K562 (cell line): ENCODE results near the gene CRYBB1. TPM values are rescaled to one million over a fixed set of nuclear protein-coding genes. Genes with fewer than 3 reads are reported as not detected.

Experiments
- ATAC-seq: fragments of 200-7000 bp; cut with Tn5 transposase; 3 replicates; pipeline ENCODE4 v1.9.1; 2020; ENCODE audit warnings: moderate library complexity
- BruUV-seq: library from RNA; stranded (reverse); fragments of 400-500 nt; replicated peaks from 2 replicates; lab custom pipeline; 2021; lab: Mats Ljungman, UMichigan
- CTCF ChIA-PET: fragments of 300-600 bp; formaldehyde crosslinking; extraction: SDS; loops from one replicate; lab custom pipeline; 2021; ENCODE audit warnings: low intra/inter-chr PET ratio; lab: Yijun Ruan, JAX
- POLR2A ChIA-PET: fragments of 300-600, 350-650 bp; sonication (Branson Sonifier 250); formaldehyde crosslinking; extraction: SDS; loops from one replicate; lab custom pipeline; 2021; ENCODE audit warnings: antibody characterized with exemption, inconsistent platforms; lab: Yijun Ruan, JAX
- DNase-seq, 4 experiments: peaks; one replicate each; pipeline versions ENCODE4 v3.0.0 to v3.0.0-alpha.2; 2011 to 2018; ENCODE audit warnings: low spot score in 3 of 4, mixed read lengths in 3 of 4; ENCODE audit errors: extremely low read depth in 1 of 4
- FAIRE-seq: peaks from 2 replicates; lab custom pipeline; 2011; peaks lifted over from hg19 to GRCh38; lab: Jason Lieb, UNC
- H2AFZ ChIP-seq: 2 replicates; pipeline ENCODE4 v1.6.0; 2011; ENCODE audit warnings: low read depth, low read length, control low read depth, inconsistent platforms
- H3K27ac ChIP-seq: fragments of 200-600 bp; 3 replicates; pipeline ENCODE4 v1.8.0; 2011; ENCODE audit warnings: low read depth, mild to moderate bottlenecking, control low read depth, inconsistent platforms, low read length, moderate library complexity, mixed read lengths; ENCODE audit errors: extremely low read depth
- H3K27me3 ChIP-seq, 2 experiments: fragments of 300-600 bp in 1 of 2; 2 replicates in 1 of 2; 3 replicates in 1 of 2; pipeline versions ENCODE4 v1.6.0 to v1.8.0; 2011; ENCODE audit warnings: inconsistent platforms in 2 of 2, low read length in 2 of 2, mild to moderate bottlenecking in 1 of 2, mixed read lengths in 1 of 2, moderate library complexity in 1 of 2; ENCODE audit not compliant: control insufficient read depth in 2 of 2, insufficient read depth in 2 of 2
- H3K36me3 ChIP-seq: fragments of 300-600 bp; 3 replicates; pipeline ENCODE4 v1.8.0; 2011; ENCODE audit warnings: mild to moderate bottlenecking, low read length, inconsistent platforms; ENCODE audit not compliant: control insufficient read depth, insufficient read depth
- H3K4me1 ChIP-seq, 2 experiments: fragments of 200-600 bp in 1 of 2; replicated peaks in 1 of 2; 2 replicates in 1 of 2; 3 replicates in 1 of 2; pipeline versions ENCODE4 v1.5.1 to v1.8.0; 2011; ENCODE audit warnings: inconsistent platforms in 2 of 2, low read length in 2 of 2, mild to moderate bottlenecking in 1 of 2, mixed read lengths in 1 of 2, moderate library complexity in 1 of 2; ENCODE audit not compliant: control insufficient read depth in 2 of 2, insufficient read depth in 2 of 2
- H3K4me2 ChIP-seq: 2 replicates; pipeline ENCODE4 v1.6.1; 2011; ENCODE audit warnings: low read length, control low read depth, inconsistent platforms, mixed read lengths; ENCODE audit not compliant: insufficient read depth
- H3K4me3 ChIP-seq: fragments of 200-600 bp; sonication (generic), shearing (Covaris generic); 2 replicates; pipeline ENCODE4 v1.5.1; 2016; ENCODE audit warnings: control low read depth, inconsistent platforms
- H3K79me2 ChIP-seq: fragments of 200-600 bp; 3 replicates; pipeline ENCODE4 v1.8.0; 2011; ENCODE audit warnings: low read length, inconsistent platforms; ENCODE audit not compliant: control insufficient read depth, insufficient read depth
- H3K9ac ChIP-seq, 2 experiments: 2 replicates each; pipeline versions ENCODE4 v1.6.0 to v1.6.1; 2011; ENCODE audit warnings: low read depth in 2 of 2, low read length in 2 of 2, control low read depth in 1 of 2, inconsistent platforms in 1 of 2, mild to moderate bottlenecking in 1 of 2, mixed read lengths in 1 of 2; ENCODE audit not compliant: insufficient read depth in 1 of 2
- H3K9me1 ChIP-seq: one replicate; pipeline ENCODE4 v1.6.0; 2011; ENCODE audit warnings: inconsistent platforms, mild to moderate bottlenecking, low read length, moderate library complexity; ENCODE audit not compliant: control insufficient read depth, insufficient read depth
- H3K9me3 ChIP-seq: replicated peaks from 2 replicates; pipeline ENCODE4 v1.5.1; 2011; ENCODE audit warnings: low read depth, low read length, inconsistent platforms; ENCODE audit not compliant: control insufficient read depth, insufficient read depth
- H4K20me1 ChIP-seq: replicated peaks from 2 replicates; pipeline ENCODE4 v1.6.1; 2011; ENCODE audit warnings: low read length, inconsistent platforms, mixed read lengths; ENCODE audit not compliant: control insufficient read depth, insufficient read depth
- BCOR ChIP-seq: fragments of 450-650 bp; IDR thresholded peaks from 2 replicates; pipeline ENCODE4 v1.6.1; 2016
- DPF2 ChIP-seq: fragments of 450-650 bp; IDR thresholded peaks from 2 replicates; pipeline ENCODE4 v1.6.1; 2016
- ESRRA ChIP-seq: fragments of 450-650 bp; IDR thresholded peaks from 2 replicates; pipeline ENCODE4 v1.6.1; 2014; ENCODE audit warnings: low read depth, mild to moderate bottlenecking, moderate library complexity, borderline replicate concordance
- FOXK2 ChIP-seq, 2 experiments: fragments of 450-650 bp; IDR thresholded peaks in 1 of 2; conservative IDR thresholded peaks in 1 of 2; 2 replicates each; pipeline ENCODE4 v1.6.1; 2016; ENCODE audit warnings: low read depth in 2 of 2, mild to moderate bottlenecking in 1 of 2
- HDAC2 ChIP-seq: fragments of 450-650 bp; IDR thresholded peaks from 2 replicates; pipeline ENCODE4 v1.6.1; 2016; ENCODE audit warnings: mild to moderate bottlenecking
- KDM1A ChIP-seq, 2 experiments: fragments of 450-650 bp; IDR thresholded peaks; 2 replicates each; pipeline ENCODE4 v1.6.1; 2016; ENCODE audit warnings: mild to moderate bottlenecking in 2 of 2
- KDM5B ChIP-seq: fragments of 200-600 bp; sonication (generic); IDR thresholded peaks from 2 replicates; pipeline ENCODE4 v1.6.1; 2012; ENCODE audit warnings: low read depth, mild to moderate bottlenecking, moderate library complexity, low read length, control low read depth, inconsistent platforms; ENCODE audit not compliant: insufficient replicate concordance
- L3MBTL2 ChIP-seq: fragments of 450-650 bp; IDR thresholded peaks from 2 replicates; pipeline ENCODE4 v1.6.1; 2016; ENCODE audit warnings: mild to moderate bottlenecking, moderate library complexity
- MTF1 ChIP-seq: fragments of 250-450 bp; sonication (Bioruptor Pico); IDR thresholded peaks from 2 replicates; pipeline ENCODE4 v1.9.0; 2021; ENCODE audit warnings: moderate library complexity, mild to moderate bottlenecking, inconsistent platforms, borderline replicate concordance
- NR2C2 ChIP-seq, 2 experiments: fragments of 200-800 bp in 1 of 2; sonication (Bioruptor generic) in 1 of 2; sonication (generic) in 1 of 2; formaldehyde crosslinking in 1 of 2; IDR thresholded peaks; 2 replicates each; pipeline versions ENCODE4 v1.6.1 to v1.8.0; 2016 to 2022; ENCODE audit warnings: mild to moderate bottlenecking in 1 of 2, missing compliant biosample characterization in 1 of 2, missing genetic modification characterization in 1 of 2, missing genetic modification reagents in 1 of 2
- RBM25 ChIP-seq: fragments of 200-400 bp; formaldehyde crosslinking; IDR thresholded peaks from 2 replicates; pipeline ENCODE4 v1.6.1; 2018; ENCODE audit warnings: low read length, low read depth, moderate library complexity; ENCODE audit not compliant: severe bottlenecking
- RCOR1 ChIP-seq, 2 experiments: IDR thresholded peaks; 2 replicates each; pipeline ENCODE4 v1.6.1; 2012; ENCODE audit warnings: low read depth in 2 of 2, low read length in 2 of 2, borderline replicate concordance in 1 of 2, improper control_type of control experiment in 1 of 2
- SIN3A ChIP-seq, 2 experiments: fragments of 150-350 bp in 1 of 2; IDR thresholded peaks; 2 replicates each; pipeline ENCODE4 v1.6.1; 2011 to 2016; ENCODE audit warnings: borderline replicate concordance in 2 of 2, low read depth in 2 of 2, low read length in 2 of 2, mild to moderate bottlenecking in 2 of 2, moderate library complexity in 2 of 2; ENCODE audit not compliant: control insufficient read depth in 1 of 2
- SMARCA5 ChIP-seq: fragments of 450-650 bp; IDR thresholded peaks from 2 replicates; pipeline ENCODE4 v1.6.1; 2016
- ZFP36 ChIP-seq: fragments of 150-350 bp; IDR thresholded peaks from 2 replicates; pipeline ENCODE4 v1.6.1; 2018; ENCODE audit warnings: low read length, low read depth; ENCODE audit not compliant: partially characterized antibody
- ZNF436 ChIP-seq: fragments of 250-450, 450-650 bp; sonication (Bioruptor Pico); formaldehyde crosslinking; IDR thresholded peaks from 2 replicates; pipeline ENCODE4 v1.7.0; 2020; ENCODE audit warnings: mild to moderate bottlenecking
- WGBS: fragments of 100-300 bp; shearing (Covaris generic); methylation state at CpG from one replicate; pipeline ENCODE4 v1.1.6; 2016; ENCODE audit warnings: low coverage, mixed read lengths; ENCODE audit not compliant: insufficient coverage; ENCODE audit errors: missing lambda C conversion rate; 5-methylcytosine and 5-hydroxymethylcytosine counted together
- in situ Hi-C: fragments of 300-500 bp; cut with MboI; formaldehyde crosslinking; loops from 4 replicates; pipeline ENCODE4 v1.15.0; 2018; ENCODE audit warnings: inconsistent platforms, mixed read lengths
- intact Hi-C: fragments of 100-400 bp; cut with micrococcal nuclease; formaldehyde crosslinking; loops from 2 replicates; pipeline ENCODE4 v1.14.2; 2022
- polyA plus RNA-seq, 8 experiments: library from polyadenylated mRNA; depleted of rRNA in 4 of 8; stranded (reverse) in 5 of 8; unstranded in 3 of 8; fragments of >200 nt; fragmentation: Nextera tagmentation in 2 of 8; fragmentation: Illumina TruSeq in 1 of 8; extraction: Ambion mirVana in 2 of 8; extraction: Trizol in 1 of 8; gene quantifications; 2 replicates each; pipeline versions ENCODE4 v1.2.1 to v1.2.3, GENCODE V29; 2011 to 2014; ENCODE audit warnings: inconsistent platforms in 1 of 8, missing spikeins in 1 of 8
- total RNA-seq, 7 experiments: library from RNA; depleted of rRNA in 6 of 7; stranded (reverse); fragments of >200 nt in 6 of 7; fragmentation: Illumina TruSeq in 2 of 7; extraction: Trizol in 2 of 7; gene quantifications; 2 replicates each; pipeline versions ENCODE4 v1.2.1 to v1.2.3, GENCODE V29; 2011 to 2021; ENCODE audit warnings: low replicate concordance in 1 of 7
- TF ChIP-seq, protein P1 (sequence below): fragments of 450-650 bp; IDR thresholded peaks from 2 replicates; pipeline ENCODE4 v1.6.1; 2016; ENCODE audit warnings: borderline replicate concordance

CRYBB1 gene
- total and polyA plus RNA-seq, 9 of the 15 experiments (the other 6 are each of a cell fraction or from before 2014, with no cell fraction given) = 0.16 to 0.45 (median 0.33) TPM; not detected in 2

- WGBS = 4% methylated on average over 12 of the region's 14 CpGs
- H3K9me1 ChIP-seq = no peaks in the 10 kb centered on the region
- H3K9ac ChIP-seq = peak overlapping the region; percentile 78 to 96
- TF ChIP-seq SIN3A (IDR thresholded peaks at IDR 0.05; ENCODE audit: borderline replicate concordance in 2 of 2, control insufficient read depth in 1 of 2, low read depth in 2 of 2, low read length in 2 of 2) = 0 out of 4 replicates have a peak, but pooled peaks of 1 of the 2 experiments have one; percentile 50
- no peak for TF ChIP-seq NR2C2 (CRISPR knock-in tag; IDR thresholded peaks at IDR 0.05)
- TF ChIP-seq NR2C2 (tag; IDR thresholded peaks at IDR 0.05) = 0 out of 2 replicates have a peak, but pooled peaks have one; percentile 41
- TF ChIP-seq BCOR = peak; percentile 86
- TF ChIP-seq RCOR1 (IDR thresholded peaks at IDR 0.05; ENCODE audit: borderline replicate concordance in 1 of 2, low read depth in 2 of 2, low read length in 2 of 2) = peak in 1 of 2 experiments; percentile 72; a peak in 2 of 4 replicates
- TF ChIP-seq, protein P1, sequence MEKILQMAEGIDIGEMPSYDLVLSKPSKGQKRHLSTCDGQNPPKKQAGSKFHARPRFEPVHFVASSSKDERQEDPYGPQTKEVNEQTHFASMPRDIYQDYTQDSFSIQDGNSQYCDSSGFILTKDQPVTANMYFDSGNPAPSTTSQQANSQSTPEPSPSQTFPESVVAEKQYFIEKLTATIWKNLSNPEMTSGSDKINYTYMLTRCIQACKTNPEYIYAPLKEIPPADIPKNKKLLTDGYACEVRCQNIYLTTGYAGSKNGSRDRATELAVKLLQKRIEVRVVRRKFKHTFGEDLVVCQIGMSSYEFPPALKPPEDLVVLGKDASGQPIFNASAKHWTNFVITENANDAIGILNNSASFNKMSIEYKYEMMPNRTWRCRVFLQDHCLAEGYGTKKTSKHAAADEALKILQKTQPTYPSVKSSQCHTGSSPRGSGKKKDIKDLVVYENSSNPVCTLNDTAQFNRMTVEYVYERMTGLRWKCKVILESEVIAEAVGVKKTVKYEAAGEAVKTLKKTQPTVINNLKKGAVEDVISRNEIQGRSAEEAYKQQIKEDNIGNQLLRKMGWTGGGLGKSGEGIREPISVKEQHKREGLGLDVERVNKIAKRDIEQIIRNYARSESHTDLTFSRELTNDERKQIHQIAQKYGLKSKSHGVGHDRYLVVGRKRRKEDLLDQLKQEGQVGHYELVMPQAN = 0 out of 2 replicates have a peak, but pooled peaks have one; percentile 13
- peak; percentile 67; the same call in 1 of the 2 replicates for TF ChIP-seq ZNF436 (CRISPR knock-in tag)
- TF ChIP-seq FOXK2 (conservative IDR thresholded peaks at IDR 0.05 in 1 of 2, IDR thresholded peaks at IDR 0.05 in 1 of 2; ENCODE audit: low read depth in 2 of 2) = no peak
- no peak for TF ChIP-seq L3MBTL2
- peak; percentile 17 for TF ChIP-seq KDM5B
- peak in 1 of 2 experiments; percentile 66; a peak in 1 of 4 replicates for TF ChIP-seq KDM1A (IDR thresholded peaks at IDR 0.05)
- TF ChIP-seq ZFP36 = peak; percentile 91
- peak; percentile 98 for TF ChIP-seq ESRRA
- TF ChIP-seq SMARCA5 = peak; percentile 86; the same call in 1 of the 2 replicates
- no peak for TF ChIP-seq DPF2
- peak; percentile 83 for TF ChIP-seq RBM25
- no peak for TF ChIP-seq MTF1 (CRISPR knock-in tag)
- TF ChIP-seq HDAC2 = peak; percentile 69; the same call in 1 of the 2 replicates
- peaks cover 24 to 31% of the 10 kb centered on the region in 2 experiments for H3K4me1 ChIP-seq
- intact Hi-C loops = loop anchor here (10.0 kb wide), 1 partner anchor 104 kb away; the partner anchor contains the start of genes HPS4 and SRRD
- CTCF ChIA-PET = no interaction called here
- POLR2A ChIA-PET = no interaction called here
- H4K20me1 ChIP-seq = peaks cover 11% of the 10 kb centered on the region; the same call in 1 of the 2 replicates
- peaks cover 63% of the 10 kb centered on the region for H3K79me2 ChIP-seq
- ATAC-seq = peak; percentile 6; the same call in 2 of the 3 replicates
- no TSS peak for BruUV-seq
- FAIRE-seq = peak; percentile 73
- H3K4me2 ChIP-seq = peak overlapping the region; percentile 97
- H2AFZ ChIP-seq = no peak overlapping the region
- H3K27ac ChIP-seq = peak overlapping the region; percentile 88
- in situ Hi-C loops = no loop called here
- peaks cover 41% of the 10 kb centered on the region for H3K36me3 ChIP-seq
- no peaks in the 10 kb centered on the region for H3K27me3 ChIP-seq
- H3K9me3 ChIP-seq = no peaks in the 10 kb centered on the region
- H3K4me3 ChIP-seq = peak overlapping the region; percentile 93
- peak in 1 of 4 experiments; percentile 40 for DNase-seq
These were observed 29.0 kb downstream of the CRYBB1 start for GRCh38 chr22:26588729-26589366.
